Nephron progenitor cell (in vitro differentiated cells): ENCODE results near the gene CTDSP1.

Experiments used
- DNase-seq: peaks from one replicate; pipeline ENCODE4 v3.0.0; 2021
- H3K27ac Mint-ChIP-seq: 2 replicates; pipeline ENCODE4 v1.8.0; 2021; ENCODE audit warnings: mild to moderate bottlenecking, moderate library complexity, mixed read lengths
- H3K27me3 Mint-ChIP-seq: 2 replicates; pipeline ENCODE4 v1.8.0; 2021; ENCODE audit warnings: mild to moderate bottlenecking, low read depth, mixed read lengths; ENCODE audit not compliant: poor library complexity
- H3K36me3 Mint-ChIP-seq: 2 replicates; pipeline ENCODE4 v1.8.0; 2021; ENCODE audit warnings: low read depth, mixed read lengths
- H3K4me1 Mint-ChIP-seq: 2 replicates; pipeline ENCODE4 v1.8.0; 2021; ENCODE audit warnings: mixed read lengths
- H3K4me3 Mint-ChIP-seq: 2 replicates; pipeline ENCODE4 v1.8.0; 2021; ENCODE audit warnings: mild to moderate bottlenecking, moderate library complexity, mixed read lengths
- H3K9me3 Mint-ChIP-seq: 2 replicates; pipeline ENCODE4 v1.8.0; 2021; ENCODE audit warnings: mild to moderate bottlenecking, moderate library complexity, mixed read lengths
- CTCF ChIP-seq: fragments of 200-600 bp; sonication (generic); IDR thresholded peaks from 2 replicates; pipeline ENCODE4 v1.5.0; 2021; ENCODE audit warnings: antibody characterized with exemption

CTDSP1 gene

GRCh38 chr2:218362606-218363005, 37.1 kb upstream of the CTDSP1 start:
- Mint-ChIP-seq H3K27ac (peak overlapping the region; percentile 87), H3K9me3 (peaks cover 4% of the 10 kb centered on the region), H3K36me3 (peaks cover 4% of the 10 kb centered on the region), H3K4me3 (no peak overlapping the region), H3K4me1 (peaks cover 41% of the 10 kb centered on the region), H3K27me3 (peaks cover 9% of the 10 kb centered on the region)
- DNase-seq = no peak
- no peak for TF ChIP-seq CTCF

- no peak overlapping the region for H3K27ac Mint-ChIP-seq
- peaks cover 4% of the 10 kb centered on the region for H3K9me3 Mint-ChIP-seq
- H3K4me1 Mint-ChIP-seq = peaks cover 36% of the 10 kb centered on the region
- no peak for TF ChIP-seq CTCF
- H3K4me3 Mint-ChIP-seq = no peak overlapping the region
- peaks cover 9% of the 10 kb centered on the region for H3K27me3 Mint-ChIP-seq
- peaks cover 4% of the 10 kb centered on the region for H3K36me3 Mint-ChIP-seq
- DNase-seq = no peak
These were observed 35.9 kb upstream of the CTDSP1 start for GRCh38 chr2:218363736-218364135.

- no peak overlapping the region for H3K4me3 Mint-ChIP-seq
- no peak for TF ChIP-seq CTCF
- H3K36me3 Mint-ChIP-seq = peaks cover 4% of the 10 kb centered on the region
- H3K9me3 Mint-ChIP-seq = peaks cover 4% of the 10 kb centered on the region
- H3K27ac Mint-ChIP-seq = no peak overlapping the region
- H3K4me1 Mint-ChIP-seq = peaks cover 40% of the 10 kb centered on the region
- no peak for DNase-seq
- peaks cover 9% of the 10 kb centered on the region for H3K27me3 Mint-ChIP-seq
These were observed 35.5 kb upstream of the CTDSP1 start for GRCh38 chr2:218364196-218364595.

- no peak for TF ChIP-seq CTCF
- Mint-ChIP-seq H3K4me3 (peak overlapping the region; percentile 69), H3K27me3 (peaks cover 15% of the 10 kb centered on the region), H3K36me3 (no peaks in the 10 kb centered on the region), H3K27ac (no peak overlapping the region), H3K4me1 (peaks cover 47% of the 10 kb centered on the region), H3K9me3 (peaks cover 4% of the 10 kb centered on the region)
- DNase-seq = no peak
These were observed 32.9 kb upstream of the CTDSP1 start for GRCh38 chr2:218366621-218367414.

GRCh38 chr2:218367415-218368149, 32.1 kb upstream of the CTDSP1 start:
- no peak for TF ChIP-seq CTCF
- DNase-seq = peak; percentile 84
- Mint-ChIP-seq H3K27me3 (peaks cover 15% of the 10 kb centered on the region), H3K4me3 (peak overlapping the region; percentile 72), H3K4me1 (peaks cover 47% of the 10 kb centered on the region), H3K36me3 (no peaks in the 10 kb centered on the region), H3K27ac (no peak overlapping the region), H3K9me3 (peaks cover 4% of the 10 kb centered on the region)
